Measurements from ENCODE around the gene RNF212B.
"Not testable (repeated sequence)": the region's sequence is repeated elsewhere in the genome, so short reads cannot be mapped to it uniquely, and the experiment has no call there.

RNF212B gene, protein sequence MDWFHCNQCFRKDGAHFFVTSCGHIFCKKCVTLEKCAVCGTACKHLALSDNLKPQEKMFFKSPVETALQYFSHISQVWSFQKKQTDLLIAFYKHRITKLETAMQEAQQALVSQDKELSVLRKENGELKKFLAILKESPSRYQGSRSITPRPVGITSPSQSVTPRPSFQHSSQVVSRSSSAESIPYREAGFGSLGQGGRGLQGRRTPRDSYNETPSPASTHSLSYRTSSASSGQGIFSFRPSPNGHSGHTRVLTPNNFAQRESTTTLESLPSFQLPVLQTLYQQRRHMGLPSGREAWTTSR

GRCh38 chr14:23237772-23238594 lies at the start of gene RNF212B:
TSS of gene RNF212B (plus strand) at chr14:23237936. CDS start at chr14:23240346, 2,410 bp downstream.
- Histone ChIP-seq H3K27ac (no peak within 1 kb of the TSS), H4K20me1 (no peaks in the 10 kb centered on the region), H3K36me3 (no peaks in the 10 kb centered on the region), H3K4me2 (peak within 1 kb of the TSS; percentile 41 to 73 (median 61)), H3K4me3 (peak within 1 kb of the TSS in 8 of 10 experiments; percentile 14 to 43 (median 30); a peak in 9 of 20 replicates), H3K9me3 (replicated peaks in 1 of 11) (0 out of 22 replicates have a peak, but pooled peaks cover 0 to 3% (median 0%) of the 10 kb centered on the region in 11 experiments), H3K27me3 (no peaks in the 10 kb centered on the region; a peak in 1 of 22 replicates), H3K9ac (peak within 1 kb of the TSS in 2 of 11 experiments; percentile 17; a peak in 1 of 22 replicates), H3K4me1 (peaks cover 0 to 19% (median 9%) of the 10 kb centered on the region in 10 experiments; a peak in 11 of 20 replicates)
- no peak for TF ChIP-seq Cebpa-rat (IDR thresholded peaks at IDR 0.05)

DNA sequence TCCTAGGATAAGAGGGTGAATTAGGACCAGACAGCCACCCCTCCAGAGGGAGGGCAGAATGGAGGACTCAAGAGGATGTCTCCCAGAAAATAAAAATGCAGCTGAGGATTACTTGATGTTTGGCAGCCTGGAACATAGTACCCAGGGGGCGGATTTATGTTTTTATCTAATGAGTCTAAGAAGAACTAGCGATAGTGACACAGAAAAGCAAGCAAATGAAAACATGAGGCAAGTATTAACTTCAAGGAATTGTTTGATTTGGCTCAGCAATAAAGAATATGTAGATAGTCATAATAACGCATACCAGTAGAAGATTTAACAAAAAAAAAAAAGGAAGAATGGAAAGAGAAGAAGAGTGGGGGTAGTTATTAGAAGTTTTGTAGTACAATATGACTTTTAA lies 44.3 kb upstream of the RNF212B start:
- H3K9me3 ChIP-seq (replicated peaks in 1 of 11) = no peaks in the 10 kb centered on the region
- H3K4me1 ChIP-seq = no peaks in the 10 kb centered on the region
- no peak overlapping the region for H3K4me2 ChIP-seq
- H3K36me3 ChIP-seq = no peaks in the 10 kb centered on the region
- no peak overlapping the region for H3K27ac ChIP-seq
- TF ChIP-seq Cebpa-rat (IDR thresholded peaks at IDR 0.05) = no peak
- no peak overlapping the region for H3K4me3 ChIP-seq
- no peaks in the 10 kb centered on the region for H3K27me3 ChIP-seq
- no peaks in the 10 kb centered on the region for H4K20me1 ChIP-seq
- no peak overlapping the region for H3K9ac ChIP-seq

DNA sequence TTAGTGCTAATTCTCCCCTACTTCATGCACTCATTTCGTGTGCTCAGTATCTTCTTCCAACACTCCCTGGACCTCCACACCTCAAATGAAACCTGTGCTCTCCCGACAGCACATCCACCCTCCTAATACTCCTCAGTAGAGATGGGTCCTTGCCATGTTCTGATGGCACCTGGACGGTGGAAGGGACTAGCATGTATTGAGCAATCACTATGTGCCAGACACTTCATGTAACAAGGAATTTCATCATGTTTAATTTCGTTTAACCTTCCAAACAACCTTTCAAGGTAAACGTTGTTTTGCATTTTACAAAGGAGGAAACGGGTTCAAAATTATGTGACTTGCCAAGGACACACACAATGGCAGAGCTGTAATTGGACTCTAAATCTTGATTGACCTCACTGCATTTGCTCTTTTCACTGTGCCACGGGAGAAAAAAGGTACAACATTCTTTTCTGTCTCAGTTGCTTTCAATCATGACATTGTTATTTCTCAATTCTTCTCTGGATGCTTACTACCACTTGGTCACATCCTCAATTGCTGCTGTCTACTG lies 42.1 kb upstream of the RNF212B start:
- Histone ChIP-seq H3K4me1 (no peaks in the 10 kb centered on the region), H3K36me3 (no peaks in the 10 kb centered on the region)
- peak in 2 of 11 experiments; percentile 30 to 65; a peak in 2 of 22 replicates for TF ChIP-seq Cebpa-rat (IDR thresholded peaks at IDR 0.05)

DNA sequence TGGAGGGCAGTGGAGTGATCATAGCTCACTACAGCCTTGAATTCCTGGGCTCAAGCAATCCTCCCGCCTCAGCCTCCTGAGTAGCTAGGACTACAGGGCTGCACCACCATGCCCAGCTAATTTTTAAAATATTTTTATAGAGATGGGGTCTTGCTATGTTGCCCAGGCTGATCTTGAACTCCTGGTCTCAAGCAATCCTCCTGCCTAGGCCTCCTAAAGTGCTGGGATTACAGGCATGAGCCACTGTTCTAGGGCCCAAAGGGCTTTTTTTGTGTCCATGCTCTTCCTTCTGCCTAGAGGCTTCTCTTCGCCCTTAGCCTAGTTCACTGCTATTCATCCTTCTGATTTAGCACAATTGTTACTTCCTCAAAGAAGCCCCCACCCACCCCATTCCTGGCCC lies 41.2 kb upstream of the RNF212B start:
- not testable (repeated sequence) for H3K36me3 ChIP-seq; H3K4me3 ChIP-seq; H3K4me1 ChIP-seq; H3K27me3 ChIP-seq; H4K20me1 ChIP-seq; H3K27ac ChIP-seq; H3K4me2 ChIP-seq; H3K9ac ChIP-seq; H3K9me3 ChIP-seq (replicated peaks in 1 of 11)

More for the DNA sequence above, 42.1 kb upstream of the RNF212B start:
- Histone ChIP-seq H3K27ac (no peak overlapping the region), H3K9ac (no peak overlapping the region), H4K20me1 (no peaks in the 10 kb centered on the region), H3K4me3 (no peak overlapping the region), H3K9me3 (replicated peaks in 1 of 11) (no peaks in the 10 kb centered on the region), H3K4me2 (no peak overlapping the region), H3K27me3 (no peaks in the 10 kb centered on the region)

DNA sequence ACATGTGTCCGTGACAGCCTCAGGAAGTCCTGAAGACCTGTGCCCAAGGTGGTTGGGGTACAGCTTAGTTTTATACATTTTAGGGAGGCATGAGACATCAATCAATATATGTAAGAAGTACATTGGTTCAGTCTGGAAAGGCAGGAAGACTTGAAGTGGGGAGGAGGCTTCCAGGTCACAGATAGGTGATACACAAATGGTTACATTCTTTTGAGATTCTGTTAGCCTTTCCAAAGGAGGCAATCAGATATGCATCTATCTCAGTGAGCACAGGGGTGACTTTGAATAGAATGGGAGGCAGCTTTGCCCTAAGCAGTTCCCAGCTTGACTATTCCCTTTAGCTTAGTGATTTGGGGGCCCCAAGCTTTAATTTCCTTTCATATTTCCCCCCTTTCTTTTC lies 38.6 kb upstream of the RNF212B start:
- not testable (repeated sequence) for H4K20me1 ChIP-seq; H3K27ac ChIP-seq; H3K4me3 ChIP-seq; H3K9me3 ChIP-seq (replicated peaks in 1 of 11); H3K36me3 ChIP-seq; H3K4me1 ChIP-seq; H3K4me2 ChIP-seq; H3K27me3 ChIP-seq; H3K9ac ChIP-seq

DNA sequence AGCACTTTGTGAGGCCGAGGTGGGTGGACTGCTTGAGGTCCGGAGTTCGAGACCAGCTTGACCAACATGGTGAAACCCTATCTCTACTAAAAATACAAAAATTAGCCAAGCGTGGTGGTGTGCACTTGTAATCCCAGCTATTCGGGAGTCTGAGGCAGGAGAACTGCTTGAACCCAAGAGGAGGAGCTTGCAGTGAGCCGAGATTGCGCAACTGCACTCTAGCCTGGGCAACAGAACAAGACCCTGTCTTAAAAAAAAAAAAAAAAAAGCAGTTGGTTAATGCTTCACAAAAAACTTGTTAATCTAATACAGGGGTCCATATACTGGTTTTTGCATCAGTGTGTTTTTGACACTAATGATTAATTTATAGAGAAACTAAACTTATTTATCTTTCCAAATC lies 35.7 kb upstream of the RNF212B start:
- no peak overlapping the region for H3K4me3 ChIP-seq
- no peak overlapping the region for H3K27ac ChIP-seq
- H3K4me1 ChIP-seq = no peaks in the 10 kb centered on the region
- no peaks in the 10 kb centered on the region for H3K27me3 ChIP-seq
- H3K9me3 ChIP-seq (replicated peaks in 1 of 11) = no peaks in the 10 kb centered on the region
- H4K20me1 ChIP-seq = no peaks in the 10 kb centered on the region
- H3K4me2 ChIP-seq = no peak overlapping the region
- no peak overlapping the region for H3K9ac ChIP-seq
- TF ChIP-seq Cebpa-rat (IDR thresholded peaks at IDR 0.05) = peak; percentile 20 to 93 (median 73); a peak in 15 of 22 replicates
- H3K36me3 ChIP-seq = no peaks in the 10 kb centered on the region

GRCh38 chr14:23206422-23207145 lies 31.2 kb upstream of the RNF212B start:
- Histone ChIP-seq H3K4me2 (no peak overlapping the region), H3K9ac (no peak overlapping the region), H3K36me3 (no peaks in the 10 kb centered on the region), H3K4me1 (no peaks in the 10 kb centered on the region), H4K20me1 (no peaks in the 10 kb centered on the region), H3K9me3 (replicated peaks in 1 of 11) (no peaks in the 10 kb centered on the region), H3K27me3 (no peaks in the 10 kb centered on the region), H3K27ac (no peak overlapping the region), H3K4me3 (no peak overlapping the region)
- no peak for TF ChIP-seq Cebpa-rat (IDR thresholded peaks at IDR 0.05)

DNA sequence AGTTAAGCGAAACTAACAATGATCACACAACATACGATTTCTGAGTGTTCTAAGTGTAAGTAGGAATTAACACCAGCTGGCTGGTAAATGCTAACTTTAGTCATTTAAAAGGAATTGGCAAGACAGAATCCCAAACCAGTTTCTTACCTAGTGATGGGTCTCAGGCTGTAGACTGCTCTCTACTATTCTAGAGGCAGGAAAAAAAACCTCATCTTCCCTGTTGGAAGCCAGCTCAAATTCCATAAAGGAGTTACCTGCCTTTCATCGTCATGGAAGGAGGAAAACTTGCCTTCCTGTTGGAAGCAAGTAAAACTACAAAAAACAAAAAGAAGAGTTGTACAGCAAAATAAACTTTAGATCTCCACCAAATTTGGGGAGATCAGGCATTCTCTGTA lies 30.6 kb upstream of the RNF212B start:
- Histone ChIP-seq H3K9me3 (replicated peaks in 1 of 11) (no peaks in the 10 kb centered on the region), H3K27ac (no peak overlapping the region), H3K9ac (no peak overlapping the region), H3K4me2 (no peak overlapping the region), H3K4me1 (no peaks in the 10 kb centered on the region), H3K36me3 (no peaks in the 10 kb centered on the region), H3K27me3 (no peaks in the 10 kb centered on the region), H4K20me1 (no peaks in the 10 kb centered on the region), H3K4me3 (no peak overlapping the region)
- no peak for TF ChIP-seq Cebpa-rat (IDR thresholded peaks at IDR 0.05)

DNA sequence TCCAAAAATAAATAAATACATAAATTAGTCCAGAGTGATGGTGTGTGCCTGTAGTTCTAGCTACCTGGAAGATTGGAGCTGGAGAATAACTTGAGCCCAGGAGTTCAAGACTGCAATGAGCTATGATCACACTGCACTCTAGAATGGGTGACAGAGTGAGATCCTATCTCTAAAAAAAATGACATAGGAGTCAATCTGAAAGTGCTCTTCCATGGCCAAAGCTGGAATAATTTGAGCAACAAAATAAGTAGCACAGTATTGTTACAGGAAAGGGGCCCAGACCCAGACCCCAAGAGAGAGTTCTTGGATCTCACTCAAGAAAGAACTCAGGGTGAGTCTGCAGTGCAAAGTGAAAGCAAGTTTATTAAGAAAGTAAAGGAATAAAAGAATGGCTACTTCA lies 29.4 kb upstream of the RNF212B start:
- no peak for TF ChIP-seq Cebpa-rat (IDR thresholded peaks at IDR 0.05)

More for the DNA sequence above, 29.4 kb upstream of the RNF212B start:
- H3K36me3 ChIP-seq = no peaks in the 10 kb centered on the region
- no peak overlapping the region for H3K27ac ChIP-seq
- 0 out of 22 replicates have a peak overlapping the region, but pooled peaks of 1 of the 11 experiments have one; percentile 12 for H3K4me2 ChIP-seq
- H3K4me1 ChIP-seq = no peaks in the 10 kb centered on the region
- no peaks in the 10 kb centered on the region for H3K9me3 ChIP-seq (replicated peaks in 1 of 11)
- no peaks in the 10 kb centered on the region for H4K20me1 ChIP-seq
- H3K9ac ChIP-seq = no peak overlapping the region
- H3K4me3 ChIP-seq = no peak overlapping the region
- no peaks in the 10 kb centered on the region for H3K27me3 ChIP-seq

All from BLaER1 treated with 17β-estradiol and CSF1 and Interleukin-3, amounts not matched to agents 10 nM and 100 nM (cell line).